IMR-90 (cell line): ENCODE data around the gene OR51E1. TPM values are rescaled to one million over a fixed set of nuclear protein-coding genes. Genes with fewer than 3 reads are reported as not detected.

Experiments used
- ATAC-seq: fragments of 200-7000 bp; cut with Tn5 transposase; 2 replicates; pipeline ENCODE4 v1.9.1; 2020; ENCODE audit warnings: low read depth, mild to moderate bottlenecking, moderate library complexity
- BruUV-seq: library from RNA; stranded (reverse); fragments of 400-500 nt; replicated peaks from 2 replicates; lab custom pipeline; 2021; lab: Mats Ljungman, UMichigan
- CTCF ChIA-PET: fragments of 300-600 bp; formaldehyde crosslinking; extraction: SDS; loops from one replicate; lab custom pipeline; 2021; ENCODE audit warnings: antibody characterized with exemption; lab: Yijun Ruan, JAX
- POLR2A ChIA-PET: fragments of 300-600 bp; sonication (Branson Sonifier 250); formaldehyde crosslinking; loops from one replicate; lab custom pipeline; 2022; ENCODE audit warnings: antibody characterized with exemption; ENCODE audit not compliant: unreplicated experiment; lab: Charles Lee
- DNase-seq: peaks from one replicate; pipeline ENCODE4 v3.0.0; 2013
- H2AFZ ChIP-seq: replicated peaks from 2 replicates; pipeline ENCODE3; 2013; ENCODE audit warnings: low read length, mild to moderate bottlenecking; ENCODE audit not compliant: poor library complexity
- H2AK5ac ChIP-seq: 2 replicates; pipeline ENCODE4 v1.6.1; 2013; ENCODE audit warnings: low read depth, low read length, inconsistent platforms
- H2AK9ac ChIP-seq: replicated peaks from 2 replicates; pipeline ENCODE3; 2013; ENCODE audit warnings: mild to moderate bottlenecking, low read depth, low read length, moderate library complexity; ENCODE audit not compliant: poor library complexity
- H2BK120ac ChIP-seq: 2 replicates; pipeline ENCODE4 v1.6.1; 2013; ENCODE audit warnings: low read depth, low read length, inconsistent platforms
- H2BK15ac ChIP-seq: 3 replicates; pipeline ENCODE4 v1.6.1; 2013; ENCODE audit warnings: low read depth, low read length, inconsistent platforms
- H2BK20ac ChIP-seq: 2 replicates; pipeline ENCODE4 v1.6.1; 2013; ENCODE audit warnings: low read depth, mild to moderate bottlenecking, inconsistent platforms, low read length, moderate library complexity
- H2BK5ac ChIP-seq: 2 replicates; pipeline ENCODE4 v1.6.1; 2013; ENCODE audit warnings: mild to moderate bottlenecking, low read depth, low read length, inconsistent platforms; ENCODE audit not compliant: poor library complexity, severe bottlenecking
- H3K14ac ChIP-seq: replicated peaks from 2 replicates; pipeline ENCODE4 v1.6.1; 2013; ENCODE audit warnings: low read depth, low read length, inconsistent platforms
- H3K18ac ChIP-seq: 2 replicates; pipeline ENCODE4 v1.6.1; 2013; ENCODE audit warnings: low read depth, low read length, control low read depth
- H3K23ac ChIP-seq: 2 replicates; pipeline ENCODE4 v1.6.1; 2013; ENCODE audit warnings: low read depth, low read length, inconsistent platforms
- H3K27ac ChIP-seq: 2 replicates; pipeline ENCODE4 v1.5.1; 2013; ENCODE audit warnings: mild to moderate bottlenecking, control low read depth, low read length; ENCODE audit not compliant: insufficient read depth
- H3K27me3 ChIP-seq: 2 replicates; pipeline ENCODE4 v1.6.1; 2013; ENCODE audit warnings: low read length; ENCODE audit not compliant: control insufficient read depth, insufficient read depth
- H3K36me3 ChIP-seq: 2 replicates; pipeline ENCODE4 v1.6.1; 2013; ENCODE audit warnings: low read length, mixed read lengths; ENCODE audit not compliant: control insufficient read depth, insufficient read depth
- H3K4ac ChIP-seq: 2 replicates; pipeline ENCODE4 v1.6.1; 2013; ENCODE audit warnings: low read depth, low read length, inconsistent platforms
- H3K4me1 ChIP-seq: 2 replicates; pipeline ENCODE4 v1.6.1; 2013; ENCODE audit warnings: low read length, mixed read lengths; ENCODE audit not compliant: control insufficient read depth, insufficient read depth
- H3K4me2 ChIP-seq: 2 replicates; pipeline ENCODE4 v1.6.1; 2013; ENCODE audit warnings: low read depth, mild to moderate bottlenecking, control low read depth, low read length, moderate library complexity
- H3K4me3 ChIP-seq: 2 replicates; pipeline ENCODE4 v1.5.1; 2013; ENCODE audit warnings: low read depth, mild to moderate bottlenecking, control low read depth, low read length, moderate library complexity; ENCODE audit not compliant: insufficient read depth
- H3K56ac ChIP-seq: 2 replicates; pipeline ENCODE4 v1.6.1; 2013; ENCODE audit warnings: low read length, inconsistent platforms; ENCODE audit not compliant: insufficient read depth; ENCODE audit errors: extremely low read depth
- H3K79me1 ChIP-seq, 2 experiments: 2 replicates each; pipeline ENCODE4 v1.6.1; 2013; ENCODE audit warnings: low read length in 2 of 2, inconsistent platforms in 1 of 2, low read depth in 1 of 2
- H3K9ac ChIP-seq: 2 replicates; pipeline ENCODE4 v1.6.1; 2013; ENCODE audit warnings: low read depth, low read length, control low read depth
- H3K9me1 ChIP-seq: 2 replicates; pipeline ENCODE4 v1.6.1; 2013; ENCODE audit warnings: low read length, inconsistent platforms; ENCODE audit not compliant: insufficient read depth
- H3K9me3 ChIP-seq: 2 replicates; pipeline ENCODE4 v1.6.1; 2013; ENCODE audit warnings: low read length; ENCODE audit not compliant: control insufficient read depth, insufficient read depth
- H4K20me1 ChIP-seq: 2 replicates; pipeline ENCODE4 v1.6.1; 2013; ENCODE audit warnings: low read length, inconsistent platforms; ENCODE audit not compliant: insufficient read depth
- H4K5ac ChIP-seq: 2 replicates; pipeline ENCODE4 v1.6.1; 2013; ENCODE audit warnings: mild to moderate bottlenecking, low read depth, low read length, control low read depth
- H4K8ac ChIP-seq, 2 experiments: 2 replicates each; pipeline ENCODE4 v1.6.1; 2013; ENCODE audit warnings: low read depth in 2 of 2, low read length in 2 of 2, control low read depth in 1 of 2, inconsistent platforms in 1 of 2
- H4K91ac ChIP-seq: 2 replicates; pipeline ENCODE4 v1.6.1; 2013; ENCODE audit warnings: low read depth, low read length, inconsistent platforms; ENCODE audit not compliant: insufficient read depth
- BHLHE40 ChIP-seq: fragments of 150-350 bp; IDR thresholded peaks from 2 replicates; pipeline ENCODE4 v1.6.1; 2016; ENCODE audit warnings: mild to moderate bottlenecking, low read depth, low read length
- CEBPB ChIP-seq: IDR thresholded peaks from 2 replicates; pipeline ENCODE4 v1.6.1; 2012; ENCODE audit warnings: low read depth, low read length, improper control_type of control experiment
- MXI1 ChIP-seq: IDR thresholded peaks from 2 replicates; pipeline ENCODE4 v1.6.1; 2012; ENCODE audit warnings: low read depth, mild to moderate bottlenecking, low read length, moderate library complexity, borderline replicate concordance
- USF2 ChIP-seq: fragments of 150-350 bp; IDR thresholded peaks from 2 replicates; pipeline ENCODE4 v1.6.1; 2017; ENCODE audit warnings: mild to moderate bottlenecking, antibody characterized with exemption, low read length, low read depth
- WGBS, 2 experiments: methylation state at CpG; one replicate each; pipeline versions ENCODE4 v1.1.5 to v1.1.7; 2013; ENCODE audit warnings: missing lambda C conversion rate in 2 of 2; ENCODE audit not compliant: insufficient read length in 1 of 2; ENCODE audit errors: extremely low coverage in 2 of 2; 5-methylcytosine and 5-hydroxymethylcytosine counted together
- dilution Hi-C: fragments of 300-500 bp; cut with HindIII; formaldehyde crosslinking; loops from one replicate; pipeline ENCODE4 v1.14.3; 2018; ENCODE audit warnings: low sequenced_read_pairs; ENCODE audit not compliant: unreplicated experiment
- in situ Hi-C: fragments of 300-500 bp; cut with MboI; formaldehyde crosslinking; loops from 3 replicates; pipeline ENCODE4 v1.14.3; 2019; ENCODE audit warnings: low sequenced_read_pairs, inconsistent platforms, mixed read lengths
- intact Hi-C: fragments of 100-400 bp; cut with micrococcal nuclease; formaldehyde crosslinking; loops from 2 replicates; pipeline ENCODE4 v1.10.0; 2022
- polyA plus RNA-seq, 3 experiments: library from polyadenylated mRNA; depleted of rRNA; stranded (reverse); fragments of >200 nt; gene quantifications; 2 replicates each; pipeline ENCODE4 v1.2.3, GENCODE V29; 2012; ENCODE audit warnings: low replicate concordance in 1 of 3
- total RNA-seq: library from RNA; depleted of rRNA; stranded (reverse); fragments of >200 nt; gene quantifications from 2 replicates; pipeline ENCODE4 v1.2.3, GENCODE V29; 2012

OR51E1 gene
- total and polyA plus RNA-seq, 2 of the 4 experiments (the other 2 are of a cell fraction) = 0.02 TPM; not detected in 1

- no peak for TF ChIP-seq BHLHE40
- TF ChIP-seq CEBPB = no peak
- TF ChIP-seq USF2 = no peak
- TF ChIP-seq MXI1 = no peak
- peaks cover 0 to 11% of the 10 kb centered on the region in 2 experiments for H3K79me1 ChIP-seq
- H2BK5ac ChIP-seq = no peak overlapping the region
- no TSS peak for BruUV-seq
- no peak overlapping the region for H4K5ac ChIP-seq
- H3K9me3 ChIP-seq = no peaks in the 10 kb centered on the region
- in situ Hi-C loops (no loop called here), dilution Hi-C loops (no loop called here), intact Hi-C loops (no loop called here)
- H3K23ac ChIP-seq = no peak overlapping the region
- H4K8ac ChIP-seq = no peak overlapping the region
- H3K4me3 ChIP-seq = peak overlapping the region; percentile 69
- H2AFZ ChIP-seq = no peak overlapping the region
- H3K56ac ChIP-seq = no peak overlapping the region
- no peak overlapping the region; the same call in 1 of the 2 replicates for H3K14ac ChIP-seq
- H2BK15ac ChIP-seq = no peak overlapping the region
- no peak overlapping the region for H3K4ac ChIP-seq
- DNase-seq (peak; percentile 7), ATAC-seq (no peak)
- H3K4me1 ChIP-seq = peaks cover 7% of the 10 kb centered on the region
- peak overlapping the region; percentile 77; the same call in 1 of the 2 replicates for H3K9ac ChIP-seq
- no peak overlapping the region for H3K27ac ChIP-seq
- WGBS, 2 experiments = no CpG with 5 or more reads among the region's 6 CpGs
- peaks cover 2% of the 10 kb centered on the region; the same call in 1 of the 2 replicates for H3K9me1 ChIP-seq
- H2AK9ac ChIP-seq = no peak overlapping the region
- no peak overlapping the region for H4K91ac ChIP-seq
- H3K4me2 ChIP-seq = peak overlapping the region; percentile 31
- no peaks in the 10 kb centered on the region for H3K27me3 ChIP-seq
- ChIA-PET CTCF (interaction anchor here (2.0 kb wide), 1 partner anchor 30 kb away, joined by 7 read pairs; the partner anchor contains the start of gene OR51D1), POLR2A (no interaction called here)
- H3K18ac ChIP-seq = no peak overlapping the region
- peaks cover 8% of the 10 kb centered on the region for H3K36me3 ChIP-seq
- no peak overlapping the region for H2AK5ac ChIP-seq
- H2BK20ac ChIP-seq = no peak overlapping the region
- no peaks in the 10 kb centered on the region for H4K20me1 ChIP-seq
- H2BK120ac ChIP-seq = no peak overlapping the region
These were observed 36.7 kb upstream of the OR51E1 start for GRCh38 chr11:4607096-4607495.
